ENCODE results near the gene PLEKHH1. TPM values are rescaled to one million over a fixed set of nuclear protein-coding genes. Genes with fewer than 3 reads are reported as not detected.
A peak's percentile ranks its signal among the peaks of the same experiment; 100 is the strongest.

Gene PLEKHH1
- 4.8 and 8.6 TPM in 2 replicates for total RNA-seq (2014; rRNA removed; shearing (Covaris generic))

GRCh38 chr14:67532998-67533753 lies at the start of gene PLEKHH1:
TSS of gene PLEKHH1 (plus strand) at chr14:67533290. CDS start at chr14:67541868, 8,578 bp downstream.
- in situ Hi-C loops (cut with HindIII; ENCODE audit: low sequenced_read_pairs), result no loop called here
- DNase-seq (ENCODE audit: low spot score), result peak; percentile 79

- in situ Hi-C loops (cut with HindIII; ENCODE audit: low sequenced_read_pairs), result no loop called here
- DNase-seq (ENCODE audit: low spot score), result peak; percentile 39
These were observed 49.4 kb upstream of the PLEKHH1 start for GRCh38 chr14:67483579-67484285.

- DNase-seq (ENCODE audit: low spot score), result peak; percentile 54
These were observed 47.5 kb upstream of the PLEKHH1 start for GRCh38 chr14:67485501-67486095.

GRCh38 chr14:67486890-67487289 lies 46.2 kb upstream of the PLEKHH1 start:
- in situ Hi-C loops (cut with HindIII; ENCODE audit: low sequenced_read_pairs), result no loop called here
- peak; percentile 35 for DNase-seq (ENCODE audit: low spot score)

More at GRCh38 chr14:67485501-67486095, 47.5 kb upstream of the PLEKHH1 start:
- in situ Hi-C loops (cut with HindIII; ENCODE audit: low sequenced_read_pairs), result no loop called here

GRCh38 chr14:67487332-67487731 lies 45.8 kb upstream of the PLEKHH1 start:
- in situ Hi-C loops (cut with HindIII; ENCODE audit: low sequenced_read_pairs), result no loop called here

GRCh38 chr14:67487937-67488893 lies 44.9 kb upstream of the PLEKHH1 start, which contains the start of gene TMEM229B:
TSS of gene TMEM229B (minus strand) at chr14:67488721. CDS start at chr14:67473923, 14,798 bp downstream.
- no peak for DNase-seq (ENCODE audit: low spot score)
- in situ Hi-C loops (cut with HindIII; ENCODE audit: low sequenced_read_pairs), result no loop called here

More at GRCh38 chr14:67487332-67487731, 45.8 kb upstream of the PLEKHH1 start:
- no peak for DNase-seq (ENCODE audit: low spot score)

GRCh38 chr14:67490196-67490595 lies 42.9 kb upstream of the PLEKHH1 start:
- in situ Hi-C loops (cut with HindIII; ENCODE audit: low sequenced_read_pairs), result no loop called here
- peak; percentile 52 for DNase-seq (ENCODE audit: low spot score)

- DNase-seq (ENCODE audit: low spot score), result no peak
- in situ Hi-C loops (cut with HindIII; ENCODE audit: low sequenced_read_pairs), result no loop called here
These were observed 41.8 kb upstream of the PLEKHH1 start for GRCh38 chr14:67491285-67491684.

GRCh38 chr14:67491741-67492507 lies 41.2 kb upstream of the PLEKHH1 start:
- in situ Hi-C loops (cut with HindIII; ENCODE audit: low sequenced_read_pairs), result no loop called here
- peak; percentile 78 for DNase-seq (ENCODE audit: low spot score)

- in situ Hi-C loops (cut with HindIII; ENCODE audit: low sequenced_read_pairs), result no loop called here
- DNase-seq (ENCODE audit: low spot score), result no peak
These were observed 40.6 kb upstream of the PLEKHH1 start for GRCh38 chr14:67492538-67492937.

GRCh38 chr14:67493092-67493717 lies 39.9 kb upstream of the PLEKHH1 start:
- DNase-seq (ENCODE audit: low spot score), result no peak
- in situ Hi-C loops (cut with HindIII; ENCODE audit: low sequenced_read_pairs), result no loop called here

GRCh38 chr14:67495827-67496226 lies 37.3 kb upstream of the PLEKHH1 start:
- no peak for DNase-seq (ENCODE audit: low spot score)

GRCh38 chr14:67497216-67497615 lies 35.9 kb upstream of the PLEKHH1 start:
- in situ Hi-C loops (cut with HindIII; ENCODE audit: low sequenced_read_pairs), result no loop called here

More at GRCh38 chr14:67495827-67496226, 37.3 kb upstream of the PLEKHH1 start:
- in situ Hi-C loops (cut with HindIII; ENCODE audit: low sequenced_read_pairs), result no loop called here

GRCh38 chr14:67497716-67498115 lies 35.4 kb upstream of the PLEKHH1 start:
- no peak for DNase-seq (ENCODE audit: low spot score)
- in situ Hi-C loops (cut with HindIII; ENCODE audit: low sequenced_read_pairs), result no loop called here

More at GRCh38 chr14:67497216-67497615, 35.9 kb upstream of the PLEKHH1 start:
- DNase-seq (ENCODE audit: low spot score), result no peak

GRCh38 chr14:67500981-67501380 lies 32.1 kb upstream of the PLEKHH1 start:
- in situ Hi-C loops (cut with HindIII; ENCODE audit: low sequenced_read_pairs), result no loop called here
- DNase-seq (ENCODE audit: low spot score), result no peak

- in situ Hi-C loops (cut with HindIII; ENCODE audit: low sequenced_read_pairs), result no loop called here
- no peak for DNase-seq (ENCODE audit: low spot score)
These were observed 31.4 kb upstream of the PLEKHH1 start for GRCh38 chr14:67501670-67502069.

GRCh38 chr14:67502867-67503266 lies 30.2 kb upstream of the PLEKHH1 start:
- in situ Hi-C loops (cut with HindIII; ENCODE audit: low sequenced_read_pairs), result no loop called here
- no peak for DNase-seq (ENCODE audit: low spot score)

GRCh38 chr14:67503331-67503730 lies 29.8 kb upstream of the PLEKHH1 start:
- in situ Hi-C loops (cut with HindIII; ENCODE audit: low sequenced_read_pairs), result no loop called here
- DNase-seq (ENCODE audit: low spot score), result no peak
